Sciatic nerve (tissue), 2 donors: ENCODE results near the gene LYZ. TPM values are rescaled to one million over a fixed set of nuclear protein-coding genes. Genes with fewer than 3 reads are reported as not detected.

Experiments used
- ATAC-seq: fragments of 200-7000 bp; cut with Tn5 transposase; one replicate; pipeline ENCODE4 v1.9.1; 2020; ENCODE audit warnings: mild to moderate bottlenecking, moderate library complexity
- DNase-seq: peaks from one replicate; pipeline ENCODE4 v3.0.0-alpha.2; 2020; ENCODE audit warnings: low spot score
- intact Hi-C: fragments of 100-400 bp; cut with DNase I; formaldehyde crosslinking; loops from one replicate; pipeline ENCODE4 v1.14.2; 2022
- total RNA-seq: library from RNA; stranded (reverse); fragmentation: NEBNext Ultra II Directional; extraction: Animal tissue kit (Norgen Biotek cat#: 25700); gene quantifications from one replicate; pipeline ENCODE4 v1.2.1, GENCODE V29; 2021
- donor health status: DM: no; HTN: no; CAD: no.
- donor health status: DM: no; HTN: no; CAD: no.

LYZ gene
- total RNA-seq, 1 donor from 2014 or later, result 112 TPM

DNA sequence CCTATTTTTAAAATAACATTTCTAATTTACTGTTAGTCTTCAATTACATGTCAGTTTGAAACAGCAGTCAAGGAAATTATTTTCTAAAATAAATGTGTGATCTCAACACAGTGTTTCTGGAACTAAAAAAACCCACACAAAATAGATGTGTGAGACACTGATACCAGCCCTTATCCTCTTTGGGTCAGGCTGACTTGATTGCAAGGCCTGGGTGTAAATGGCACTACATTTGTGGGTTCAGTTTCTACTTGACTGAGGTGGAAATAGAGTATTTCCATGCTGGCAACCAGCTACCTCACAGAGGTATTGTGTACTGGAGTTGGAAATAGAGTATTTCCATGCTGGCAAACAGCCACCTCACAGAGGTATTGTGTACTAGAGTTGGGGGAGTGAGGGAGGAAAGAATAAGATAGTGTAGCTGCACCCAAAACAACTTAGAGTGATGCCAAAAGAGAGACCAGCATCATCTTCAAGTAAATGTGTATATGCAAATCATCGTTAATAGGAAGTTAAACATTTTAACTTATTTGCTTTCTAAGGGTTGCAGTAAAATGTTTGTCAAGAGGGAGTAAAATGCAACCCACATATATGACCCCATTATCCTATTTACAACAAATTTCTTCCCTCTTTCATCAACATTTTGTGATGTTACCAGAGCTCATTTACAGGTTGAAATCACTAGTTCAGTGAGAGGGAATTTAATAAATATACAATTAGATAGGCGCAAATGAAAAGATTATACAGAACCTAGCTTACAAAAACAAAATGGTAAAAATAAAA, 10.7 kb upstream of the LYZ start:
- ATAC-seq (no peak), DNase-seq (no peak)
- intact Hi-C loops, result no loop called here

DNA sequence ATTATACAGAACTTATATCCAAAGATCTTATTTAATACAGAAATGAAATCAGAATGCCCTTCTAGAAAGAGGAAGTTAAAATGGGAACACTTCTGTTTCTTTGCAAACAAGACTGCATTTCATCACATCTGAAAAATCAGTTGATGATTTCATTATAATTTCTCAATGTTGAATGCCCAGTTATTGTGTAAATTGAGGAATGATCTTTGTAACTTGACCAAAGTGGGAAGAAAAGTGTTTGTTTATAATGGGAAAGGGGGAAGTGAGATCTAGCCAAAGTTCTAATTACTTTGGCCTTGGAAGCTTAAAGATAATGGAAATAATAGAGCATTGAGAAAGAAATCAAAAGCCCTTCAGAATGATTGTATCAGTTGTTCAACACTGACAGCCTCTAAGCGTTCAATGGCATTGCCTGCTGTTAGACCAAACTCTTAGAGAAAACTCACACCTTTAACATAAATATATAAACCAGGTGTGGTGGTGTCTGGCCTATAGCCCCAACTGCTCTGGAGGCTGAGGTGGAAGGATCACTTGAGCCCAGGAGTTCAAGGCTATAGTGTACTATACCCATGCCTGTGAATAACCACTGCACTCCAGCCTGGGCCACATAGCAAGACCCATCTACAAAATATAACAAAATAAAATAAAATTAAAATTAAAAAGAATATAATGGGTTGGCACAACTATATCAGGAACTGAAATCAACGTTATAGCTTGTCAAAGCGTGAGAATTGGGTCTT, 9.9 kb upstream of the LYZ start:
- no peak for ATAC-seq
- DNase-seq, result no peak
- intact Hi-C loops, result no loop called here

DNA sequence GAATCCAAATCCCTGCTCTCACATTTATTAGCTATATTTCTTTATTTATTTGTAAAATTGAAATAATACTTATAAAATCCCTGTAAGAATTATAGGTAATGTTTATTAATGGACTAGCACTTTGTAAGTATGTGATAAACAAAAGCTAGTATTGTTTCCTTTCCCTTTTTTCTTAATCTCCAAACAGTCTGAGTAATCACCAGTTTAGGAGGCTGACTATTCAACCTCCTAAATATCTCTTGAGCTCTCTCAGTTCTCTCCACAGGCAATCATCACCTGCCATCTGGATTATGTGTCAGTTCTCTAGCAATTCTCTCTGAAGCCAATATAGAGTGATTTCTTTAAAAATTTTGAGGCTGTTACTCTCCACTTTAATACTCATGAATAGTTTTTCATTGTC, 9.2 kb upstream of the LYZ start:
- DNase-seq (no peak), ATAC-seq (no peak)
- intact Hi-C loops, result no loop called here

DNA sequence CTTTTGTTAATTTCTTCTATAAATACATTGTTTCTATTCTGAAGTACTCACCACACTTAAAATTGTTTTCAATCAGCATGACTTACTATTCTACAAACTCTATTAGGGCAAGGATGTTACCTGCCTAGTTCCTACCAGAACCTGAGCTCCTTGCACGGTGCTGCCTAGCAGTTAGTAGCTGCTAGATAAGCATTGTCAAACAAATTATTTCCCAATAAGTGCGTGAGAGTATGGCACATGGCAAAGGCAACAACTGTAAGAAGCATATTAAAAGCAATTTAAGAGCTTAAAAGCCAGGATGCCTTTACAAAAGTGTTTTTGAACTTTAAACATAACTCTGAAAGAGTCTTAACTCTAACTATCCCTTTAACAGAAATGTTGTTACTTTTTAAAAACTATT, 8.2 kb upstream of the LYZ start:
- DNase-seq, result no peak
- intact Hi-C loops, result no loop called here
- no peak for ATAC-seq

DNA sequence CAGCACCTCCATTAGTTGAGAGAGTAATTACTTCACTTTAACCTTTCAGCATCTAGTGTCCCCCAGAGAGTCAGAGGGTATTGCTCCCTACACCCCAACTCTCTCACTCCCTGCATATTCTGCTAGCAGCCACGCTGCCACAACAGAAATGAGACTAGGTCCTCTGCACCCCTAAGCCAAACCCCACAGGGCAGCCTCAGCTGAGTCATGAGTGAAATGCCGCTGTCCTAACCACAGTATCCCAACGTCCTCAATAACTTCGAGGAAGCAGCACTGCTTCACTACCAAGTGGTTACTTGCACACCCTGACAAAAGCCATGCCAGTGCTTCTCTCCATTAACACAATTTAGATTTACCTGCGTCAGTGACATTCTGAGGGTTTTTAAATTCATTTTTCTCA, 6.9 kb upstream of the LYZ start:
- DNase-seq, result no peak
- ATAC-seq, result peak; percentile 51
- intact Hi-C loops, result no loop called here

DNA sequence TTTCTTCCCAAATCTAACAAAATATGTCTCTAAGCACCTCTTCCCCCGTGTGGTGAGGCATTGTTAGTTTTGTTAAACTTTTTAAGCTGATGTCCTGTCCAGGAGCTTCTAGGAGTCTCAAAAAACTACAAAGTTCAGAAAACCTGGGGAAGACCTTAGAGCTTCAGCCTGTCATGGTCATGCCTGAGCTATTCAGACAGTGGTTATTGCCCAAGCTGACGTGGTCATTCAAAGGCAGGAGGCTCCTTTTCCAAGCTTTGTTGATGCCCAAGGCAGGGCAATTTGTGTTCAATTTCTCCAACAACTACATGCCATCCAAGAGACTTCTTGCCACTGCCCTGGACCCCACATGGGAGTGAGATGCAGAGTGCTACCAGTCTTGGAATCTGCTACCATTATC, 5.8 kb upstream of the LYZ start:
- intact Hi-C loops, result no loop called here
- DNase-seq (no peak), ATAC-seq (no peak)

DNA sequence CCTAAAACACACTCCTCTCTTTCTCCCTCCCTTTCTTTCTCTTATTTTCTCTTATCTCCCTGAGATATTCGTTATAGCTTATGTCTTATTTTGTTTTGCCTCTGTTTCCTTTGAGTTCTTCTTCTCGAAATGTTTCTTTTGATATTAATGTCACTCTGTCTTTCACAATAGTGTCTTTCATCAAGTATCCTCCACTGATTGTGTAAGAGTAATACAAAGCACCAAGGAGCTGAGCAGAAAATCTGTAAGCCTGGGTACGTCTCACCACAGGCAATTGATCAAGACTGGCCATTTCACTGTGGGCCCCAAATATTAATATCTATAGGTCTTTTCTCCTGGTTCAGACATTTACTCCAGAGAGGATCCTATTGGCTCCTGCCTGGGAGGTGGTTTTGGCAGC, 4.8 kb upstream of the LYZ start:
- intact Hi-C loops, result no loop called here
- DNase-seq (no peak), ATAC-seq (no peak)

DNA sequence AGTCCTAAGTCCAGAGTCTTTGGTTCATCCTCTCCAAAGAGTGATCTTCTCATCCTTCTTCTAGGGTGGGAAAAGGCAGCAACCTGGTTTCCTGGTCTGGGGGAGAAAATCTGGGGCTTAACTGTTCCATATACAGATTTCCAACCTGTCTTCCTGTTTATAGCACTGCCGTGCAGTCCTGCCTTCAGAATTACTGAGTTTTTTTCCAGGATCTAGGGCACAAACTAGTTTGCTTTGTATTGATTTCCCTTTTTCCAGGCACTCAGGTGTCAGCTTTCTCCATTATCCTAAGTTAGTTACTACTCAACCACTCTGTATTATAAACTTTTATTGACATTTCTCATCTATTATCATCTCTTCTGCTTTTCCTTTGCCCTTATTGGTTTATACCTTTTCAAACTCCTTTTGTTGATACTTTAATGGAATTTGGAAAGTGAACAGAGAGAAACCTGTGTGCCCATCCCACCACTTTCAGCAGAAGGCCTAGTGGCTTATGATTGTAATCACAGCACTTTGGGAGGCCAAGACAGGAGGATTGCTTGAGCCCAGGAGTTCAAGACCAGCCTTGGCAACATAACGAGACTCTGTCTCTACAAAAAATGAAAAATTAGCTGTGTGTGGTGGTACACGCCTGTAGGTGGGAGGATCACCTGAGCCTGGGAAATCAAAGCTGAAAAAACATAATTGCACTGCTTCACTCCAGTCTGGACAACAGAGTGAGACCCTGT, 4.1 kb upstream of the LYZ start:
- ATAC-seq (no peak), DNase-seq (no peak)
- intact Hi-C loops, result no loop called here

DNA sequence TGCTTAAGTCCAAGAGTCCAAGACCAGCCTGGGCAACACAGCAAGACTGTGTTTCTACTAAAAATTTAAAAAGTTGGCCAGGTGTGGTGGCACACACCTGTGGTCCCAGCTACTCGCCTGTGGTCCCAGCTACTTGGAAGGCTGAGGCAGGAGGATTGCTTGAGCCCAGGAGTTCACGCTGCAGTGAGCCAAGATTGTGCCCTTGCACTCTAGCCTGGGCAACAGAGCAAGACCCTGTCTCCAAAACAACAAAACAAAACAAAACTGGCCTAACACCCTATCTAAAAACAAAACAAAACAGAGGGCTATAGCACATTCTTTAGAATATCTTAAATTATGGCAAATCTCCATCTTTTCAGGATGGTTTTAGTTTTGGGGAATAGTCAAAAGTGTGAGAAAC, 3.1 kb upstream of the LYZ start:
- DNase-seq, result no peak
- intact Hi-C loops, result no loop called here
- no peak for ATAC-seq

DNA sequence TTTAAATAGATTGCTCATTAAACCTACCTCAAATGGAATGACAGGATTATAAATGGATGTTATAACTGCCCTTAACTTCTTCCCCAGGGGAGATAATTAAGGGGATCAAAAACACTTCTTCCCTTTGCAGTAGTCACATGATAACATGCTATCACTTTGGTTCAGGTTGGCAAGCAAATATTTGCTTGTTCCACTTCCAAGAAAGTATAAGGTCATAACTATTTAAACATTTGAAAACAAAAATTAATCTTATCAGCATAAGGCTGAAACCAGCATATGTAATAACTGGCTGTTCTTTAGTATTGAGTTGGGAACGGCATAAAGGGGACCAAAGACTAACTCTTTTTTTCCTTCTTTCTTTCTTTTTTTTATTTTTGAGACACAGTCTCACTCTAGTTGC, 2.4 kb upstream of the LYZ start:
- DNase-seq (no peak), ATAC-seq (no peak)
- intact Hi-C loops, result no loop called here

DNA sequence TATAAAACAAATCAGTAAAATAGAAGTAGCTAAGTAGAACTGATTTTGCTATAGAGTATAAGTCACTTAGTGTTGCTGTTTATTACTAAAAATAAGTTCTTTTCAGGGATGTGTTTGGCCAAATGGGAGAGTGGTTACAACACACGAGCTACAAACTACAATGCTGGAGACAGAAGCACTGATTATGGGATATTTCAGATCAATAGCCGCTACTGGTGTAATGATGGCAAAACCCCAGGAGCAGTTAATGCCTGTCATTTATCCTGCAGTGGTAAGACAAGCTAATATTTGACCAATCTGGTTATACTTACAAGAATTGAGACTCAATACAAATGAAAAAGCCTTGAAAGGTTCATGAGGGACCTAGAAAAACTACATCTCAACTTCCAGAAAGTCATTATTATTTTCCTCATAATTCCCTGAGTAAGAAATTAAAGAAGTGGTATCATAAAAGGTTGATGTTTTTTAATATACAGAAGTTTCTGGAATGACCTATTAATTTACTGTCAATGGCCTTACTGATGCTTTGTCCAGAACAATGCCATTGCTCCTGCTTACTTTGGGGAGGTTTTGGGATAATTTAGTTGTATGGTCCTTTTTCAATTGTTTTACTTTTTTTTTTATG, 1.9 kb downstream of the LYZ start:
- no peak for DNase-seq
- no peak for ATAC-seq
- intact Hi-C loops, result no loop called here

DNA sequence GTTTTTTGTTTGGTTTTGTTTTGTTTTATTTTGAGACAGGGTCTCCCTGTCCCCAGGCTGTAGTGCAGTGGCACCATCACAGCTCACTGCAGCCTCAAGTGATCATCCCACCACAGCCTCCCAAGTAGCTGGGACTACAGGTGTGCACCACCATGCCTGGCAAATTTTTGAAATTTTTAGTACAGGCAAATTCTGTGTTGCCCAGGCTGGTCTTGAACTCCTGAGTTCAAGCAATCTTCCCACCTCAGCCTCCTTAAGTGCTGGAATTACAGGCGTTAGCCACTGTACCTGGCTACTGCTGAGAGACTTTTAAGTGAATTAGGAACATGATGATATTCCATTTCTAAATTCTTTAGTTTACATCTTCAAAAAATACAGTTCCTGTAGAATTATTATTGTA, 2.6 kb downstream of the LYZ start:
- DNase-seq (no peak), ATAC-seq (no peak)
- intact Hi-C loops, result no loop called here

DNA sequence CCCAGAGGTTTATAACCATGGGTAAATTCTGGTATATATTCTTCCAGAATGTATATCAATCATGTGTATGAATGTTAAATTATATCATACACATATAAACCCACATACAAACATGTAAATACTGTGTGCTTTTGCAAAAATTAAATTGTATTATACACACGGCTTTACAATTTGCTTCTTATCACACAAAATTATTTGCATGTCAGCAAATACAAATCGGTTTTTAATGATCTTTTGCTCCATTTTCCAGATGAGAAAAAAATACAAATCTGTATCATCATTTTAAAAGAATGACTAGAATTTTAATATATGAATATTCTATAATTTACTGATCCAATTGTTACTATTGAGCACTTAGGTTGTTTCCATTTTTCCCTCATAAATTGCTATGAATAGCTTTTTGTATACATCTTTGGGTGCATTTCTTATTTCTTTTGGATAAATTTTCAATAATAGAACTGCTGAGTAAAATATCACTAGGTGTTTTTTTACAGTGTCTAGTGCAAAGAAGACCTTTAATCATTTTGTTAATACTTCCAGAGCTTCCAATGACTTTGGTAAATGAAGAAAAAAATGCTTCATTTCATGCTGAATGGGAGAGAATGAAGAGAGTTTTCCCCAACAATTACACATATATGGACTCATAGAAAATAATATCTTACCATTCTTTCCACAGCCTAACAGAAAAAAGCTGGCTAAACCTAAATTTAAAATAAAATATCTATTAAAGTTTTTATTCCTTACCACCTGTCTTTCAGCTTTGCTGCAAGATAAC, 3.5 kb downstream of the LYZ start:
- DNase-seq, result no peak
- intact Hi-C loops, result no loop called here
- ATAC-seq, result no peak

DNA sequence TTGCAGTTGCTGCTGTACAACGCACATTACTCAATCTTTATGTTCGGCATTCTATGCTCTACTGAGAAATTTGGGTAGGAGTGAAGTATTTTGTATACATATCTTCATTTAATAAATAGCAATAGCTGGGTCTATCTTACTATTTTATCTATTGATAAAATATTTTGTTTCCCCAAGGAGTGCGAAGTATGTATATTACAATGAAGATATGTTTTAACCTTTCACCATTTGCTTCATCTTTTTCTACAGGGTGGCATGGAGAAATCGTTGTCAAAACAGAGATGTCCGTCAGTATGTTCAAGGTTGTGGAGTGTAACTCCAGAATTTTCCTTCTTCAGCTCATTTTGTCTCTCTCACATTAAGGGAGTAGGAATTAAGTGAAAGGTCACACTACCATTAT, 4.7 kb downstream of the LYZ start:
- DNase-seq (no peak), ATAC-seq (no peak)
- intact Hi-C loops, result no loop called here

DNA sequence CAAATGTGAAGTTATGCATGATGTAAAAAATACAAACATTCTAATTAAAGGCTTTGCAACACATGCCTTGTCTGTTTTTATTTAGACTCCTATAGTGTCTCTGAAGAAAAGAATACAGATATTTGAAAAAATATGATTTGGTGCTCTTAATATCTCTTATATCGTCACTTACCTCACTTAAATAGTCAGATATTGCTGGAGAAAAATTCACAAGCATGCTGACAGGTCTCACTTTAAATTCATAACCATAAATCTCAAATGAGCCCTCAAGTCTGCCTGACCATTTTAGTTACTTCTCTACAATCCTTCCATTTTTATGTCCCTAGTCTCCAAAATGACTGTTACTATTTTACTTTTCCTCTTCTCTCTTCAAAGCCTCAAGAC, 6.0 kb downstream of the LYZ start:
- no peak for ATAC-seq
- intact Hi-C loops, result no loop called here
- no peak for DNase-seq

DNA sequence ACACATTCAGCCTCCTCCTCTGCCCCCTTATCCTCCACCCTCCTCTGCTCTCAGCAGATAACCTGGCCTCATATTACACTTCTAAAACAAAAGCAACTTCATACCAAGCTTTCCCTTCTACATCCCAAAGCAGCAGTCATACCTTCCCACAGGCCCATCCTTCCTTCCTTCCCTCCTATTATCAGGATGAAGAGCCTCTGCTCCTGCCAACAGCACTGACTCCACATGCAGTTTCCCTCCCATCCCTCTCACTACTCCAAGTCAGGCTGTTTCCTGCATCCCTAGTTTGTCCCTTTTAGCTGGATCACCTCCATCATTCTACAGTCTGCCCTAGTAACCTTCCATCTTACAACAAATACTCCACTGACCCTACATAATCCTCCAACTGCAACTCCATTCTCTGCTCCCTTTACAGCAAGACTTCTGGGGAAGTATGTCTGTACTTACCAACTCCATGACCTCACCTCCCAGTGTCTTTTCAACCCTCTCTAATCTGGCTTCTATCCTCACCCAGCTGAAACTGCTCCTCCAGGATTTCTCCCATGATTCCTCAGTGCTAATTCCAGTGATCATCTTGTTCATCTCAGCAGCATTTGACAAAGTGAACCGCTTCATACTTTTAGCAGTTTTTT, 6.5 kb downstream of the LYZ start:
- DNase-seq (no peak), ATAC-seq (no peak)
- intact Hi-C loops, result no loop called here

DNA sequence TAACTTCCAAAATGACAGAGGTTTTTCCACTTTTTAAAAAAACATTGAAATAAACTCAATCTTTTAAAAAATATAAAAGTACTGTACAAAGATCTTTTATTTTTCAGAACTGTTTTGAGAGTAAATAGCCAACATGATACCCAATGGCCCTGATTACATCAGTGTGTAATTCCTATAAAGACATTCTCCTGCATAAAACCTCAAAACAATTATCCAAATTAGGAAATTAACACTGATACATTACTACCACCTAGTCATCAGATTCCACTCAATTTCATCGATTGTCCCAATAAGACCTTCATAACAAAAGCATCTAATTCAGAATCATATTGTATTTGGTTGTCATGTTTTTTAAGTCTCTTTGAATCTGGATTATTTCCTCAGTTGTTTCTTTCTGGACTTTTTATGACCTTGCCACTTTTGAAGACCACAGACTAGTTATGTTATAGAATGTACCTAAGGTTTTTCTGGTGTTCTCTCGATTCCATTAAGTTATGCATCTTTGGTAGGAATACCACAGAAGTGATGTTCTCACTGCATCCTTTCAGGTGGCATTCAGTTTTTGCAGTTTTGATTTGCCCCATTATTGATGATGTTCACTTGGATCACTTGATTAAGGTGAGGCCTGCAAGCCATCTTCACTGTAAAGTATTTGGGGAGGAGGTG, 7.3 kb downstream of the LYZ start:
- DNase-seq (no peak), ATAC-seq (no peak)
- intact Hi-C loops, result no loop called here
